GM19328 (cell line): ENCODE measurements around the gene AKR7A2.
"Not testable (repeated sequence)": the region's sequence is repeated elsewhere in the genome, so short reads cannot be mapped to it uniquely, and the experiment has no call there.

Source experiments
- ATAC-seq: cut with Tn5 transposase; IDR thresholded peaks from one replicate; pipeline ENCODE4 v1.9.1; 2021; ENCODE audit warnings: mild to moderate bottlenecking, moderate library complexity; ENCODE audit not compliant: unreplicated experiment

AKR7A2 gene

GRCh38 chr1:19268445-19268844, 43.5 kb downstream of the AKR7A2 start:
- no peak for ATAC-seq

GRCh38 chr1:19262744-19263143, 49.2 kb downstream of the AKR7A2 start:
- no peak for ATAC-seq

GRCh38 chr1:19262047-19262446, 49.9 kb downstream of the AKR7A2 start:
- ATAC-seq: no peak

GRCh38 chr1:19260211-19261138, 51.5 kb downstream of the AKR7A2 start:
- ATAC-seq: no peak

GRCh38 chr1:19258353-19258752, 53.6 kb downstream of the AKR7A2 start:
- ATAC-seq: no peak

- no peak for ATAC-seq
Observed at GRCh38 chr1:19257178-19257914, 54.6 kb downstream of the AKR7A2 start.

- not testable (repeated sequence) for ATAC-seq
Observed at GRCh38 chr1:19256301-19256700, 55.6 kb downstream of the AKR7A2 start.

- ATAC-seq: no peak
Observed at GRCh38 chr1:19255288-19255687, 56.7 kb downstream of the AKR7A2 start.

- ATAC-seq: no peak
Observed at GRCh38 chr1:19254416-19254815, 57.5 kb downstream of the AKR7A2 start.
